ENCODE results near the gene METAP1.
"Not testable (repeated sequence)": the region's sequence is repeated elsewhere in the genome, so short reads cannot be mapped to it uniquely, and the experiment has no call there.

The METAP1 gene

GRCh38 chr4:99099814-99100213 lies 104.3 kb downstream of the METAP1 start:
- DNase-seq (ENCODE audit: low read depth), result not testable (repeated sequence)

- no peak for DNase-seq (ENCODE audit: low read depth)
Observed at GRCh38 chr4:99100876-99101275, 105.4 kb downstream of the METAP1 start.

GRCh38 chr4:99102634-99103033 lies 107.1 kb downstream of the METAP1 start:
- no peak for DNase-seq (ENCODE audit: low read depth)

GRCh38 chr4:99103166-99103565 lies 107.6 kb downstream of the METAP1 start:
- DNase-seq (ENCODE audit: low read depth), result no peak

- DNase-seq (ENCODE audit: low read depth), result no peak
Observed at GRCh38 chr4:99104153-99104552, 108.6 kb downstream of the METAP1 start.

- DNase-seq (ENCODE audit: low read depth), result not testable (repeated sequence)
Observed at GRCh38 chr4:99109286-99109685, 113.8 kb downstream of the METAP1 start.

Measured in fibroblast of the conjunctiva (primary cell).